T-helper 2 cell treated with Interferon-gamma antibody and Interleukin-4, amounts not matched to agents 5 μg/mL and 100 μg/mL, for 36 hours (primary cell): ENCODE data around the gene PPARD.

Source experiments
- DNase-seq: peaks from one replicate; pipeline ENCODE4 v3.0.0; 2021; ENCODE audit warnings: low spot score
- H3K27ac Mint-ChIP-seq: one replicate; pipeline ENCODE4 v1.8.0; 2021; ENCODE audit warnings: mild to moderate bottlenecking, mixed read lengths
- H3K27me3 Mint-ChIP-seq: one replicate; pipeline ENCODE4 v1.8.0; 2021; ENCODE audit warnings: low read depth, mixed read lengths
- H3K36me3 Mint-ChIP-seq: one replicate; pipeline ENCODE4 v1.8.0; 2021; ENCODE audit warnings: low read depth, mixed read lengths
- H3K4me1 Mint-ChIP-seq: one replicate; pipeline ENCODE4 v1.8.0; 2021; ENCODE audit warnings: low read depth, mixed read lengths
- H3K4me3 Mint-ChIP-seq: one replicate; pipeline ENCODE4 v1.8.0; 2022; ENCODE audit warnings: mild to moderate bottlenecking, moderate library complexity, mixed read lengths
- H3K9me3 Mint-ChIP-seq: one replicate; pipeline ENCODE4 v1.8.0; 2021; ENCODE audit warnings: mixed read lengths

The PPARD gene

DNA sequence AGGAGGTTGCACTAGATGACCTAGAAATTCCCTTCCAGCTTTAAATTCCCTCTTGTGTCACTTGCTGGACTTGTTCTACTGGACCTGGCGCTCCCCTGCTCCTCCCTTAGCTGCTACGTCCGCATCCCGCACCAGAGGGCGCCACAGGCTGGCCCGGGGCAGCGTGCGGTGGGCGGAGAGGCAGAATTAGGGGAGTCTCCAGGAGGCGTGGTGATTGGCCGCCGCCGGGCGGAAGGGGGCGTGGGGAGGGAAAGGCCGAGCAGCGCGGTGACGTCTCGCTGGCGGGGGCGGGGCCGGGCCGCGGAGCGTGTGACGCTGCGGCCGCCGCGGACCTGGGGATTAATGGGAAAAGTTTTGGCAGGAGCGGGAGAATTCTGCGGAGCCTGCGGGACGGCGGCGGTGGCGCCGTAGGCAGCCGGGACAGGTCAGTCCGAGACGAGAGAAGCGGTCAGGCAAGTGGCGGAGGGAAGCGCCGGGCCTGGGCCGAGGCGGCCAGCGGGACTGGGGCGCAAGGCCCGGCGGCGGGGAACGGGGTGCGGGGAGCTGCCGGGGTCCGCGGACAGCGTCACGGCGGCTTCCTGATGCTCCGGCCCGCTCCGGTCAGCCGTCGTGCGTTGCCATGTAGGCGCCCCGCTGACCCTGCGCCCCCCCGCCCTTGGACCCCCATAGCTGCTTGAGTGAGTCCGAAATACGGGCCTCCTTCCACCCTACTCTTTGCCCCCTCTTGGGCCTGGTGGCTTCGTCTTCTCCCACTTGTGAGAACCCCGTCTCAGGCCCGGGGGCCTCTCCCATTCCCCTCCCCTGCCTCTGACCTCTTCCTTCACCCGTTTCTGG is at the start of gene PPARD:
PPARD (plus strand) TSS at position 301 of the 834 bp plus-strand sequence. CDS start 68,530 bp downstream, outside the sequence.
- Mint-ChIP-seq H3K36me3 (peaks cover 13% of the 10 kb centered on the region), H3K4me1 (peaks cover 36% of the 10 kb centered on the region), H3K27ac (peak within 1 kb of the TSS; percentile 85), H3K4me3 (peak within 1 kb of the TSS; percentile 92), H3K9me3 (no peaks in the 10 kb centered on the region), H3K27me3 (peaks cover under 1% of the 10 kb centered on the region)
- peak; percentile 96 for DNase-seq

- no peaks in the 10 kb centered on the region for H3K9me3 Mint-ChIP-seq
- no peak overlapping the region for H3K27ac Mint-ChIP-seq
- no peak overlapping the region for H3K4me3 Mint-ChIP-seq
- H3K27me3 Mint-ChIP-seq = no peaks in the 10 kb centered on the region
- peaks cover 10% of the 10 kb centered on the region for H3K4me1 Mint-ChIP-seq
- no peak for DNase-seq
- peaks cover 27% of the 10 kb centered on the region for H3K36me3 Mint-ChIP-seq
These were observed 48.7 kb upstream of the PPARD start for GRCh38 chr6:35293681-35294080.

DNA sequence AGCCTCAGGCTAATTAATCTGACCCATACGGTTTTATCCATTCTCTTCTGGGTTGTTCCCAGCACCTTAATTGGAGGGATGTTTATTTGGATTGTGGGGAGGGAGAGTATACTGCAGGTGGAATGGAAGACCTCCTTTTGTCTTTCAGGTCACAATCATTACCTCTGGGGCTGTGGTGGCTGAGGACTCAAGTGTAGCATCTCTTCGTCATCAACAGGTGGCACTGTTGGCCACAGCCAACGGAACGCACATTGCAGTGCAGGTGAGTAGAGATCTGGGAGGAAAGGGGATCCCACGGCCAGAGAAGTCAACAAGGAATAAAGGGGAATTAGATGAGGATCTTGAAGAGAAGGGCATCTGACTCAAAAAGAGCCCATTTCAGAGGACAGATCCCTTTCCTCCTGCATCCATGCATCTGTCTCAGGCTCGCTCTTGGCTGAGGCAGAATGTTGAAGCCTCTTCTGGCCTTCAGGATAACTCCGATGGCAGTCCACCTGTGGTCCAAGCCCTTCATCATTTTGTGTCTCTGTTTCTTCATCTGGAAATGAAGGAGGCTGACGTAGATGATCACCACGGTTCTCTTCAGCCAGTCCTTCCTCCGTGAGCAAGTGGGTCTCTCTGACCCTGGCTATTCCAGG is 47.9 kb upstream of the PPARD start:
- no peak overlapping the region for H3K4me3 Mint-ChIP-seq
- DNase-seq = peak; percentile 40
- H3K27ac Mint-ChIP-seq = no peak overlapping the region
- H3K9me3 Mint-ChIP-seq = no peaks in the 10 kb centered on the region
- peaks cover 30% of the 10 kb centered on the region for H3K36me3 Mint-ChIP-seq
- no peaks in the 10 kb centered on the region for H3K27me3 Mint-ChIP-seq
- peaks cover 17% of the 10 kb centered on the region for H3K4me1 Mint-ChIP-seq

GRCh38 chr6:35295036-35295435 is 47.3 kb upstream of the PPARD start:
- Mint-ChIP-seq H3K27ac (peak overlapping the region; percentile 20), H3K36me3 (peaks cover 35% of the 10 kb centered on the region), H3K4me3 (no peak overlapping the region), H3K4me1 (peaks cover 24% of the 10 kb centered on the region), H3K9me3 (no peaks in the 10 kb centered on the region), H3K27me3 (no peaks in the 10 kb centered on the region)
- DNase-seq = no peak

GRCh38 chr6:35295521-35296315 is 46.6 kb upstream of the PPARD start:
- Mint-ChIP-seq H3K4me3 (no peak overlapping the region), H3K4me1 (peaks cover 30% of the 10 kb centered on the region), H3K27me3 (no peaks in the 10 kb centered on the region), H3K9me3 (no peaks in the 10 kb centered on the region), H3K27ac (peak overlapping the region; percentile 20), H3K36me3 (peaks cover 38% of the 10 kb centered on the region)
- DNase-seq = no peak

GRCh38 chr6:35296931-35297600 is 45.3 kb upstream of the PPARD start:
- Mint-ChIP-seq H3K36me3 (peaks cover 44% of the 10 kb centered on the region), H3K9me3 (no peaks in the 10 kb centered on the region), H3K27me3 (no peaks in the 10 kb centered on the region), H3K27ac (peak overlapping the region; percentile 89), H3K4me1 (peaks cover 38% of the 10 kb centered on the region), H3K4me3 (peak overlapping the region; percentile 89)
- DNase-seq = no peak

- no peaks in the 10 kb centered on the region for H3K27me3 Mint-ChIP-seq
- peak within 1 kb of the TSS; percentile 97 for H3K27ac Mint-ChIP-seq
- DNase-seq = peak; percentile 88
- H3K4me1 Mint-ChIP-seq = peaks cover 46% of the 10 kb centered on the region
- peak within 1 kb of the TSS; percentile 89 for H3K4me3 Mint-ChIP-seq
- no peaks in the 10 kb centered on the region for H3K9me3 Mint-ChIP-seq
- peaks cover 46% of the 10 kb centered on the region for H3K36me3 Mint-ChIP-seq
These were observed 44.5 kb upstream of the PPARD start, which contains the start of gene DEF6 for GRCh38 chr6:35297601-35298481. Gene DEF6 (plus strand): TSS chr6:35297818. CDS start chr6:35297857, 39 bp downstream.

DNA sequence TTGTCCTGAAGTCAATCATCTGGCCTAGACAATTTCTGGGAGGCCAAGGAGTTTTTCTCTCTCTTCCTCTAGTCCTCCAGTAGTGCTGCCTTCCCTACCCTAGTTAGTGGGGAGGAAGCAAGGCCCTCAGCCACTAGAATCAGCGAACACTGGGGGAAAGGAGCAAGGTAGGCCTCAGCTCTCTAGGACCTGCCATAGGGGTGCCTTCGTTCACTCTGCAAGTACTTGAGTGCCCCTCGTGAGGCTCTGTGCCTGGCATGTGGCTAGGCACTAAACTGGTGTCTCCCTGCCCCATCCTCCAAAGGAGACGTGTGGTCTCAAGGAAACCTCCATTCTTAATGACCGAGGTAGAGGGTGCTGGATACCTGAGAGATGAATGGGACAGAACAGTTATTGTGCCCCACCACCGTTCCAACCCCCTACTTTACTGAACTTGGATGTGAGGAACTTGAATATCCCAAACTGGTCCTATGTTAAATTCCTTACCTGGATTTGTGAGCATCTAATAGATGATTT is 43.7 kb upstream of the PPARD start:
- Mint-ChIP-seq H3K9me3 (no peaks in the 10 kb centered on the region), H3K27me3 (no peaks in the 10 kb centered on the region), H3K4me1 (peaks cover 55% of the 10 kb centered on the region), H3K27ac (peak overlapping the region; percentile 97), H3K36me3 (peaks cover 53% of the 10 kb centered on the region), H3K4me3 (peak overlapping the region; percentile 89)
- DNase-seq = no peak

GRCh38 chr6:35299674-35300073 is 42.7 kb upstream of the PPARD start:
- Mint-ChIP-seq H3K4me3 (peak overlapping the region; percentile 89), H3K9me3 (no peaks in the 10 kb centered on the region), H3K27ac (peak overlapping the region; percentile 97), H3K4me1 (peaks cover 59% of the 10 kb centered on the region), H3K36me3 (peaks cover 55% of the 10 kb centered on the region), H3K27me3 (no peaks in the 10 kb centered on the region)
- DNase-seq = no peak

DNA sequence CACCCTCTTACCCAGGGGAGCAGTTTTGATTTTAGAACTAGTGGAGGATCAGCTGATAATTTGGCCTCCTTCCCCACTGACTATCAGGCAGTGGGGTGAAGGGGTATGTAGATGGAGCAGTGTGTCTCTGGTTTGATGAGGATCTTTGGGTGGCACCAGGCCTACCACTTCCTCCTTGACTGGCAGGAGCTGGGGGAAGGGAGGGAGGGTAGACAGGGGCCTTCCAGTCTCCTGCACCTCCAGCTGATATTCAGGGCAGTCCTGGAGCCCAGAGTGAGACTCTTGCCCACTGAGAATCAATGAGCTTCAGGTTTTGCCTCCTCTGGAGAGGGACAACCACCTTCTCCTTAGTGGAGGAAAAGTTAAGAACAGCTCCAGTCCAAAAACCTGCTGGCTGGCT is 41.5 kb upstream of the PPARD start:
- Mint-ChIP-seq H3K27me3 (no peaks in the 10 kb centered on the region), H3K36me3 (peaks cover 54% of the 10 kb centered on the region), H3K9me3 (no peaks in the 10 kb centered on the region), H3K4me1 (peaks cover 59% of the 10 kb centered on the region), H3K4me3 (peak overlapping the region; percentile 89), H3K27ac (peak overlapping the region; percentile 97)
- DNase-seq = no peak

DNA sequence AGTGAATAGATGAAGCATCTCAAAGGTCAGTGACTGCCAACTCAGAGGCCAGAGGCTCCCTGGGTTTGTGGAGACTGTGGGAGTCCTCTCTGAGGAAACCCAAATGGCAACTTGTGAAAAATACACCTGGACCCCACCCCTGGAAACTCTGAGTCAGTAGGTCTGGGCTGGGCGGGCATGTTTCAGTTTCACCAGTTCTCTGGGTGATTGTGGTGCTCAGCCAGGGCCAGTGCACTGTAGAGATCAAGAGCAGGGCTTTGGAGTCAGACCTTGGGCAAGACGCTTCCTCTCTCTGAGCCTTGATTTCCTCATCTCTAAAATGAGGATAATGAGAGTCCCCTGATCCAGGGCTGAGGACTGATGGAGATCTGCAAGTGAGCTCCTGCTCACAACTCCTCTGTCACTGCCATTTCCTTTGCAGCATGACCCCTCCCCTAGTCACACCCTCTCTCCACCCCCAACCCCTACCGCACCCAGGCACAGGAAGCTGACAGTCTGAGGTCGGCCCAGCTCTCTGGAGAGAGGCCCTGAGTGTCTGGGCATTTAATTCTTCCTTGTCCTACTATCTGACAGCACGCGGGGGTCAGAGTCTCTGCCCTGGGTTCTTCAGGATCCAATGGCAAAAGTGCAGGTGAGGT is 39.6 kb upstream of the PPARD start:
- H3K36me3 Mint-ChIP-seq = peaks cover 65% of the 10 kb centered on the region
- H3K27ac Mint-ChIP-seq = peak overlapping the region; percentile 97

DNA sequence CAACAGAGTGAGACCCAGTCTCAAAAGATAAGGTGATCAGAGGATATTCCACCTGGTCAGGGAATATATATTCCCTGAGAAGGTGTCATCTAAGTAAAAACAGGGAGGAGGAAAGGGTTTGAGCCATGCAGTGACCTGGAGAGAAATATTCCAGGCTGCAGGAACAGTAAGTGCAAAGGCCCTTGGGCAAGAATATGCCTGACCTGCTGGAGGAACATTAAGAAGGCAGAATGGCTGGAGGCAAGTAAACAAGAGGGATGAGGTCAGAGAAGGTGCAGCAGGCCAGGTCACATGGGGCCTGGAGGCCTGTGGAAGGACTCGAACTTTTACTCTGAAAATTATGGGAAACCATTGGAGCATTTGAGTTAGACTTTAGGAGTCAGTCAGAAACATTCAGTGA is 38.1 kb upstream of the PPARD start:
- Mint-ChIP-seq H3K27me3 (no peaks in the 10 kb centered on the region), H3K27ac (peak overlapping the region; percentile 97), H3K9me3 (no peaks in the 10 kb centered on the region), H3K36me3 (peaks cover 65% of the 10 kb centered on the region), H3K4me3 (peak overlapping the region; percentile 89), H3K4me1 (peaks cover 68% of the 10 kb centered on the region)
- DNase-seq = no peak

More for the DNA sequence above, 39.6 kb upstream of the PPARD start:
- peak; percentile 95 for DNase-seq
- no peaks in the 10 kb centered on the region for H3K27me3 Mint-ChIP-seq
- H3K4me3 Mint-ChIP-seq = peak overlapping the region; percentile 89
- no peaks in the 10 kb centered on the region for H3K9me3 Mint-ChIP-seq
- H3K4me1 Mint-ChIP-seq = peaks cover 63% of the 10 kb centered on the region
